GM12892 (cell line): ENCODE data around the gene USP3. TPM values are rescaled to one million over a fixed set of nuclear protein-coding genes. Genes with fewer than 3 reads are reported as not detected.

Source experiments
- DNase-seq: peaks from one replicate; pipeline ENCODE4 v3.0.0; 2011; ENCODE audit not compliant: insufficient read length
- FAIRE-seq: peaks from 2 replicates; lab custom pipeline; 2011; peaks lifted over from hg19 to GRCh38; lab: Jason Lieb, UNC
- POLR2A ChIP-seq: IDR thresholded peaks from 2 replicates; pipeline ENCODE4 v1.6.1; 2011; ENCODE audit warnings: low read depth, low read length, control low read depth
- POLR2AphosphoS5 ChIP-seq: IDR thresholded peaks from 2 replicates; pipeline ENCODE4 v1.6.1; 2011; ENCODE audit warnings: low read depth, low read length, control low read depth
- TAF1 ChIP-seq: IDR thresholded peaks from 2 replicates; pipeline ENCODE4 v1.6.1; 2011; ENCODE audit warnings: low read depth, mild to moderate bottlenecking, control low read depth, low read length, borderline replicate concordance
- polyA plus RNA-seq: library from polyadenylated mRNA; unstranded; fragments of >200 nt; gene quantifications from one replicate; pipeline ENCODE4 v1.2.1, GENCODE V29; 2012; ENCODE audit warnings: missing spikeins, inconsistent platforms; ENCODE audit not compliant: missing spikeins

The USP3 gene
- polyA plus RNA-seq: 27.9 TPM

DNA sequence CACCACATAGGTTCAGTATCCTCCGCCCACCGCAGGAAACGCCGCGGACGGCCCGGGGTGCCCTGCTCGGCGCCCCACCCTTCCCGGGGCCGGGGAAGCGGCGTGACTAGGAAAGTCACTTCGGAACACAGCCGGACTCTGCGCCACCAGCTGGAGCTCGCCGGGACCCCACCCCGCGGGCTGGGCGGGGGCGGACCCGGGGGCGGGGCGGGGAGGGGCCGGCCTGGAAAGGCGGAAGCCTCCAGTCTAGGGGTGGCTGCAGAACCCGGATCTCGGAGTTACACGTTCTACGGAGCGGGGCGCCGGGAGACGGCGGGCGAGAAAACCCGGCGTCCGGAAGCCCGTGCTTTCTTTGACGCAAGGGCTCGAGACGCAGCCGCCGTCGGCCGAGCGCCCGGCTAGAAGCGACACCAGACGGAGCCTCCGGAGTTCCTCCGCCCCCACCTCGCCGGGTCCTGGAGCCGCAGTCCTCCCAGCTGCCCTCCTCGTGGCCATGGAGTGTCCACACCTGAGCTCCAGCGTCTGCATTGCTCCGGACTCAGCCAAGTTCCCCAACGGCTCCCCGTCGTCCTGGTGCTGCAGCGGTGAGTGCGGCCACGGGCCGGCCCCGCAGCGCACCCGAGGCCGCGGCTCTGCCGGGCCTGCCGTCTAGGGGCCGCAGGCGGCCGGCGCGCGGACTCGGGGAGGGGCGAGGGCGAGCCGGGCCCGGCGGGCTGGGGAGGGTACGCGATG, at the start of gene USP3:
Gene USP3 (plus strand): TSS at position 347 of the 732 bp plus-strand sequence. CDS start 147 bp downstream, at position 494.
- TF ChIP-seq POLR2AphosphoS5 (peak; percentile 54; the same call in 1 of the 2 replicates), TAF1 (peak; percentile 60; the same call in 1 of the 2 replicates), POLR2A (peak; percentile 73; the same call in 1 of the 2 replicates)
- peak; percentile 5 for FAIRE-seq
- peak; percentile 64 for DNase-seq

- peak; percentile 14 for FAIRE-seq
Measured at GRCh38 chr15:63456258-63456657, 48.1 kb upstream of the USP3 start.

DNA sequence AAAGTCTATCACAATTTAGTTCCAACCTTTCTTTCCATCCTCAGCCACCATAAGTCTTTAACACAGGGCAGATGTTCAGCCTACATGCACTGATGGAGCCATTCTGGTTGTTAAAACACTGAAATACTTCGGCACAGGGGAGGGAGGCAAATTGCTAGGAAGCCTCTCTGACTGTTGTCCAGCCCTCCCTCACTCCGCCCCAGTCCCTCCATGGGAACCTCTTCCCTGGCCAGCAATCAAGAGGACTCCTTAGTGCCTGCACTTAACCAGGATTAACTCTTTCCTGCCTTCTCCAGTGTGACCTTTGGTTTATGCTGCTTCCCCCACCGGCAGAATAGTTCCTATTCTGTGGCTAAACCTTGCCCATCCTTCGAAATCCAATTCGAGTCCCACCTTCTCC, 47.0 kb upstream of the USP3 start:
- TF ChIP-seq POLR2AphosphoS5 (no peak), TAF1 (no peak), POLR2A (no peak)
- no peak for FAIRE-seq
- DNase-seq: no peak

More at GRCh38 chr15:63456258-63456657, 48.1 kb upstream of the USP3 start:
- DNase-seq: no peak
- TF ChIP-seq POLR2A (no peak), TAF1 (no peak), POLR2AphosphoS5 (no peak)

DNA sequence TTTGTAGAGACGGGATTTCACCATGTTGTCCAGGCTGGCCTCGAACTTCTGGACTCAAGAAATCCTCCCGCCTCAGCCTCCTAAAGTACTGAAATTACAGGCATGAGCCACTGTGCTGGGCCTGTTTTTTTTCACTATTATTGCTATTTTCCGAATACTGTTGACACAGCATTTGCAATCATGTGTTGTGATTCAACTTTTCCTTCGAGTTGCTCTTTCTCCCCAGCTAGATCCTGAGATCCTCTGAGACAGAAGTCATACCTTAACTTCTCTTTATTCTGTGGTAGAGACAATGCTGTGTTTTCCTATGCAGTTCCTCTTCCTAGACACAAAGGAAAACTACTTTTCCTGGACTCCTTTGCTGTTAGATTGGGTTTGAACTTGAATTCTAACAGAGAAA, 46.4 kb upstream of the USP3 start:
- FAIRE-seq (no peak), DNase-seq (no peak)
- TF ChIP-seq POLR2AphosphoS5: no peak
- TF ChIP-seq POLR2A: no peak
- no peak for TF ChIP-seq TAF1

DNA sequence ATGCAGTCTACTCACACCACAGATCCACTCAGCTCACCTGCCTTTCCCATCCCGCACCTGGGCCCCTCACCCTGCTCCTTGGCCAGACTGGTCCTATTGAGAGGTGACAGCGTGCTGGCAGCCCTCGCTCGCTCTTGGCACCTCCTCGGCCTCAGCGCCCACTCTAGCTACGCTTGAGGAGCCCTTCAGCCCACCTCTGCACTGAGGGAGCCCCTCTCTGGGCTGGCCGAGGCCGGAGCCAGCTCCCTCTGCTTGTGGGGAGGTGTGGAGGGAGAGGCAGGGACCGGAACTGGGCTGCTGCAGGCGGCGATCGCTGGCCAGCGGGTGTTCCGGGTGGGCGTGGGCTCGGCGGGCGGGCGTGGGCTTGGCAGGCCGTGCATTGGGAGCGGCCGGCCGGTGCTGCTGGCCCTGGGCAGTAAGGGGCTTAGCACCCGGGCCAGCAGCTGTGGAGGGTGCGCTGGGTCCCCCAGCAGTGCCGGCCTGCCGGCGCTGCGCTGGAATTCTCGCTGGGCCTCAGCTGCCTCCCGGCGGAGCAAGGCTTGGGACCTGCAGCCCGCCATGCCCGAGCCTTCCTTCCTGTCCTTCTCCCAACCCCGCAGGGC, 45.5 kb upstream of the USP3 start:
- TF ChIP-seq TAF1 (no peak), POLR2A (no peak), POLR2AphosphoS5 (no peak)
- FAIRE-seq: no peak

DNA sequence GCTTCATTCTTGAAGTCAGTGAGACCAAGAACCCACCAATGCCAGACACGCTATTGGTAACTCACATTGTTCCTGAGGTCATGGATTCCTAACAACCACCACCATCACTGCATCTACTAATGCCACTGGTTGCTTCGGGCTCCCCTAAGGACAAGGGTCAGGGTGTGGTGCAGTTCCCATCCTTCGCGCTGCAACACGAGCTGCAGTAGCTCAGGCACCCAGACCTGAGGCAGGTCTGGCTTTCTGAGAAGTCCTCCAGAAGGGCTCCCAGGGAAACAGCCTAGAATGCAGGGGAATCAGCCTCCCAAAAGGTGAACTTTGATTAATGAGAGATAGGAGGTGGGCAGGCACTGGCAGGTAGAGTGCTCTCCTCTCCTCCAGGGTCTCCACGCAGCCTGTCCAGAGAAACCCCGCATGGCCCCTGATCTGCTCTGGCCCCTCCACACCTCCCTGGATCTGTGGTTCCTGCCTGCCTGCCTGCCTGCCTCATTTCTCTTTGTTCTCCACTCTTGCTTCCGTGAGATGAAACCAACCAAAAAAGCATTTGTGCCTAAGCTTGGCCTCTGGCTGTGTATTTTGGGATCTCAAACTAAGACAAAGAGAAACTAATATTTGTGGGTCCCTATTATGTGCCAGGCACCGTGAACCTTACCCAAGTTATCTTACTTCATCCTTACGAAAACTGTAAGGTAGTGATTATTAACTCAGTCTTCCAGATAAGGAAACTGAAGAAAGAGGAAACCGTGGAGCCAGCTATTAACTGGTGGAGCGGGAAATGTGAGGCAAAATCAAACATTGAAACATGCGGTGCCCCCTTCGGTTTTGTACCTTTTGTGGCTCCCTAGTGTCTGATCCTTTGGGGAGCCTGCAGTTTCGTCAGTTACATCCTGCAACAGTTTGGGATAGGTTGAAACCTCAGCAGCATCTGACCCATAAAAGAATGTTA, 43.9 kb upstream of the USP3 start:
- FAIRE-seq: no peak
- DNase-seq: no peak
- no peak for TF ChIP-seq TAF1
- TF ChIP-seq POLR2AphosphoS5: no peak
- no peak for TF ChIP-seq POLR2A

More for the DNA sequence above, 45.5 kb upstream of the USP3 start:
- no peak for DNase-seq

DNA sequence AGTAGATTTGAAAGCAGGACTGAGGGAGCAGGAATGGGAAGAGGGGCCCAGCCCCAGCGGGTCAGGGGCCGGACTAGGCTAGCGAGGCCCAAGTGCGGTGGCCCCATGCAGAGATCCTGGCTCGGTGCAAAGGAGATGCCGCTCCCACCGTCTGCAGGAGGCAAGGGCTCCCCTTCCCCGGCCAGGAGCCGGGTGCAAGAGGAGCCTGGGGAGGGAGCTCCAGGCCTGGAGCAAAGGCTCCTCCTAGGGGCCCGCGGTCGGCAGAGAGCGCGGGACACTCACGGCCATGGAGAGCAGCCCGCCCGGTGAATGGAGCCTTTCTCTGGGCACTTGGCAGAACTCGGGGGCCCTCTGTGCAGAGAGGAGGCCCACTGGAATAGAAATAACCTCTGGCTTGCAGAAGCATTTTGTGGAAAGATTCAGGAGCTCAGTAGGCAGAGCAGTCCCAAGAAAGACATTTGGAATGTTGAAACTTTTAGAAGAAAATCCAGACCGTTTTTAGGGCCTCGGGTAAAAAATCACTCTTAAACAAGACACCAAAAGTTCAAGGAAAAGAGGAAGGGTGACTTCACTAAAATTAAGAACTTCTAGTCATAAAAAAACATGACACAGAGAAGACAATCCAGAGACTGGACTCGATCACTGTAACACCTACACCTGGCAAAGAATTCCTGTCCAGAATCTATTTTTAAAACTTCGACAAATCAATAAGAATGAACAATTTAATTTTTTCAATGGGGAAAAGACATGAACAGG, 43.0 kb upstream of the USP3 start:
- TF ChIP-seq TAF1 (no peak), POLR2A (no peak), POLR2AphosphoS5 (no peak)
- DNase-seq (no peak), FAIRE-seq (no peak)

DNA sequence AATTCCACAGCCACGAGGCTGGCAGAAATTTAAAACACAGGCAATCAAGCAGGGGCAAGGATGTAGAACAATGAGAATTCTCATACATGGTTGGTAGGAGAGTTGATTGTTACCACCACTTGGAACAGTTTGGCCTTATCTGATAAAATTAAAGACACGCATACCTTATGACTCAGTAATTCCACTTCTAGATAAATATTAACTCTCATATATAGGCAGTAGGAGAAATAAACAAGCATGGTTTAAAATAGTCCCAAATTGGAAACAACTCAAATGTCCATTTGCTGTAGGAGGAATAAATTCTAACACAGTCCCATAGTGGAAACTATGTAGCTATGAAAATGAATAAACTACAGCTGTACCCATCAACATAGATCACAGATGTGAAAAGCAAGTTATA, 42.3 kb upstream of the USP3 start:
- no peak for TF ChIP-seq POLR2A
- FAIRE-seq: no peak
- no peak for DNase-seq

DNA sequence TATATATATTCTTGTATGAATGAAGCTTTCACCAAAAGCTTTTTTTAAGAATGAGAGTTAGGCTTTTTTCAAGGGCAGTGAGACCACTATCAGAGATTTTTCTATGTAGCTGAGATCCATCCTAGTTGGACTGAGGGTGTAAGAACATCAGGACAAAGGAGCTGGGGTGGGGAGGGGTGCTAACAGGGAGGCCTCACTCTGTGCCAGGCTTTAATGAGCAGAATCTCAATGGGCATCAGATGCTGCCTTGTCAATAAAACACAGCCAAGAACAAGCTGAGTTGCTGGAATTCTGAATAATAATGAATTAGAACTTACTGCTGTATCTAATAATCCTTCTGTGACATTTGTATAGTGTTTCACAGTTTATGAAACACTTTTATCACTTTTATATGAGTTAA, 41.4 kb upstream of the USP3 start:
- FAIRE-seq: no peak

GRCh38 chr15:63463793-63464192, 40.6 kb upstream of the USP3 start:
- no peak for DNase-seq
- FAIRE-seq: no peak
- TF ChIP-seq POLR2AphosphoS5 (no peak), POLR2A (no peak), TAF1 (no peak)

More for the DNA sequence above, 41.4 kb upstream of the USP3 start:
- no peak for TF ChIP-seq TAF1
- TF ChIP-seq POLR2A: no peak
- no peak for TF ChIP-seq POLR2AphosphoS5
- no peak for DNase-seq

DNA sequence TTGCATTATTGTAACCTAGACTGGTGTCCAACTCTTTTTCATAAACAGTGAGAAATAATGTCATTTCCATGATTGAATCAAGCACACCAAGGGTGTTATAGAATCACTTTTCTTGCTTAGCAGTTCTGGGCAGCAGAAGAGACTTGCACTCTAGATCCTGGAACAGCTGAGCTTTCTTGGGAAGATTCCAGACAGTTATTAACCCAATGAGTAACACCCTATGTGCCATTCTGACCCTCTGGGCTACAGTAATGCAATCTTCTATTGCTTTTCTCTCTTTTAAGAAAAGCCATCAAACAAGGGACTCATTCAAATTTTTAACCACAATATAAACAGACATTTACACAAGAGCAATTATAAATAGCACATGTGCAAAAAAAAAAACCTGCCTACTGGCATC, 39.3 kb upstream of the USP3 start:
- TF ChIP-seq POLR2A (no peak), TAF1 (no peak), POLR2AphosphoS5 (no peak)
- DNase-seq: no peak
- FAIRE-seq: no peak
